A549 (cell line): ENCODE data around the gene HSPB1. TPM values are rescaled to one million over a fixed set of nuclear protein-coding genes. Genes with fewer than 3 reads are reported as not detected.
"Not testable (repeated sequence)": the region's sequence is repeated elsewhere in the genome, so short reads cannot be mapped to it uniquely, and the experiment has no call there.

Experiments
- ATAC-seq, 2 experiments: fragments of 200-7000 bp in 1 of 2; fragments of >200 bp in 1 of 2; cut with Nextera tagmentation in 1 of 2; cut with Tn5 transposase in 1 of 2; 3 replicates each; pipeline versions ENCODE4 v1.8.0 to v1.9.1; 2018 to 2020; ENCODE audit warnings: mild to moderate bottlenecking in 1 of 2, moderate library complexity in 1 of 2
- CTCF ChIA-PET: fragments of 300-600 bp; sonication (Branson Sonifier 250); formaldehyde crosslinking; extraction: SDS; loops from one replicate; lab custom pipeline; 2021; ENCODE audit warnings: antibody characterized with exemption, inconsistent platforms; lab: Yijun Ruan, JAX
- POLR2A ChIA-PET: fragments of 350-600 bp; formaldehyde crosslinking; extraction: SDS; loops from one replicate; lab custom pipeline; 2021; ENCODE audit warnings: antibody characterized with exemption, inconsistent platforms; lab: Yijun Ruan, JAX
- DNase-seq, 2 experiments: peaks; one replicate each; pipeline versions ENCODE4 v3.0.0 to v3.0.0-alpha.2; 2011 to 2016; ENCODE audit warnings: low read depth in 1 of 2, low spot score in 1 of 2
- FAIRE-seq: peaks from 2 replicates; lab custom pipeline; 2011; peaks lifted over from hg19 to GRCh38; lab: Jason Lieb, UNC
- H3K27ac ChIP-seq, 2 experiments: fragments of >200 bp; sonication (Bioruptor Twin); formaldehyde crosslinking; 3 replicates each; pipeline ENCODE4 v1.5.1; 2016 to 2017
- H3K4me1 ChIP-seq: fragments of >200 bp; sonication (Bioruptor Twin); formaldehyde crosslinking; 3 replicates; pipeline ENCODE4 v1.6.1; 2016
- H3K4me2 ChIP-seq: fragments of >200 bp; sonication (Bioruptor Twin); formaldehyde crosslinking; 3 replicates; pipeline ENCODE4 v1.6.1; 2016
- H3K4me3 ChIP-seq: fragments of >200 bp; sonication (Bioruptor Twin); formaldehyde crosslinking; 3 replicates; pipeline ENCODE4 v1.5.1; 2016
- H3K9me3 ChIP-seq: fragments of >200 bp; sonication (Bioruptor Twin); formaldehyde crosslinking; 3 replicates; pipeline ENCODE4 v1.6.1; 2016
- CBX2 ChIP-seq: fragments of 200-600 bp; sonication (generic); IDR thresholded peaks from 2 replicates; pipeline ENCODE4 v1.6.1; 2016; ENCODE audit warnings: low read depth, mild to moderate bottlenecking, borderline replicate concordance
- CHD2 ChIP-seq: fragments of 150-350 bp; IDR thresholded peaks from 2 replicates; pipeline ENCODE4 v1.6.1; 2014; ENCODE audit warnings: low read length; ENCODE audit not compliant: partially characterized antibody
- EHF ChIP-seq: fragments of 250-450 bp; sonication (Bioruptor Pico); IDR thresholded peaks from 2 replicates; pipeline ENCODE4 v1.5.0; 2020; ENCODE audit warnings: mild to moderate bottlenecking
- EHMT2 ChIP-seq: fragments of 200-600 bp; sonication (generic); IDR thresholded peaks from 2 replicates; pipeline ENCODE4 v1.6.1; 2016; ENCODE audit warnings: antibody characterized with exemption, low read depth, mild to moderate bottlenecking, moderate library complexity
- EP300 ChIP-seq, 2 experiments: fragments of >200 bp; sonication (Bioruptor Twin); formaldehyde crosslinking; IDR thresholded peaks; 2 replicates in 1 of 2; 3 replicates in 1 of 2; pipeline ENCODE4 v1.6.1; 2016 to 2017
- FOSB ChIP-seq: fragments of 250-450 bp; sonication (Bioruptor Pico); IDR thresholded peaks from 2 replicates; pipeline ENCODE4 v1.5.0; 2020; ENCODE audit warnings: mild to moderate bottlenecking, moderate library complexity
- FOSL2 ChIP-seq, 2 experiments: fragments of 450-650 bp in 1 of 2; fragments of >200 bp in 1 of 2; sonication (Bioruptor Twin) in 1 of 2; formaldehyde crosslinking; IDR thresholded peaks; 2 replicates each; pipeline versions ENCODE4 v1.5.0 to v1.6.1; 2016 to 2020; ENCODE audit warnings: mild to moderate bottlenecking in 1 of 2, moderate library complexity in 1 of 2
- FOXS1 ChIP-seq: fragments of 250-450 bp; sonication (Bioruptor Pico); IDR thresholded peaks from 2 replicates; pipeline ENCODE4 v1.5.0; 2020; ENCODE audit warnings: mild to moderate bottlenecking, moderate library complexity
- HOXA7 ChIP-seq: fragments of 250-450 bp; sonication (Bioruptor Pico); IDR thresholded peaks from 2 replicates; pipeline ENCODE4 v1.5.0; 2020; ENCODE audit warnings: mild to moderate bottlenecking, moderate library complexity
- HOXB13 ChIP-seq: fragments of 250-450 bp; sonication (Bioruptor Pico); IDR thresholded peaks from 2 replicates; pipeline ENCODE4 v1.5.0; 2020; ENCODE audit warnings: low read depth, mild to moderate bottlenecking, moderate library complexity
- HOXB5 ChIP-seq: fragments of 250-450 bp; sonication (Bioruptor Pico); IDR thresholded peaks from 2 replicates; pipeline ENCODE4 v1.5.0; 2020; ENCODE audit warnings: mild to moderate bottlenecking, moderate library complexity
- KDM1A ChIP-seq: fragments of 200-600 bp; sonication (generic); IDR thresholded peaks from 2 replicates; pipeline ENCODE4 v1.6.1; 2016; ENCODE audit warnings: low read depth, mild to moderate bottlenecking
- KDM5A ChIP-seq: fragments of 200-600 bp; sonication (generic); IDR thresholded peaks from 2 replicates; pipeline ENCODE4 v1.6.1; 2016; ENCODE audit warnings: antibody characterized with exemption, mild to moderate bottlenecking
- MAZ ChIP-seq: fragments of 150-350 bp; IDR thresholded peaks from 2 replicates; pipeline ENCODE4 v1.6.1; 2014; ENCODE audit warnings: antibody characterized with exemption, low read depth, low read length, borderline replicate concordance
- NFE2L2 ChIP-seq: fragments of 150-350 bp; conservative IDR thresholded peaks from 2 replicates; pipeline ENCODE4 v1.6.1; 2014; ENCODE audit warnings: low read length
- POLR2A ChIP-seq: IDR thresholded peaks from 2 replicates; pipeline ENCODE4 v1.6.1; 2012; ENCODE audit warnings: mild to moderate bottlenecking, low read length
- POLR2AphosphoS2 ChIP-seq: conservative IDR thresholded peaks from 2 replicates; pipeline ENCODE4 v1.6.1; 2012; ENCODE audit warnings: low read length, improper control_type of control experiment, inconsistent platforms
- RARB ChIP-seq: fragments of 250-450 bp; sonication (Bioruptor Pico); IDR thresholded peaks from 2 replicates; pipeline ENCODE4 v1.8.0; 2021; ENCODE audit warnings: mild to moderate bottlenecking, moderate library complexity
- RNF2 ChIP-seq: fragments of 200-600 bp; sonication (generic); IDR thresholded peaks from 2 replicates; pipeline ENCODE4 v1.6.1; 2016; ENCODE audit warnings: low read depth, mild to moderate bottlenecking, antibody characterized with exemption, moderate library complexity, borderline replicate concordance
- SREBF2 ChIP-seq: fragments of 450-650 bp; IDR thresholded peaks from 2 replicates; pipeline ENCODE4 v1.6.1; 2014; ENCODE audit warnings: mild to moderate bottlenecking, moderate library complexity
- ZC3H11A ChIP-seq: fragments of 450-650 bp; IDR thresholded peaks from 2 replicates; pipeline ENCODE4 v1.6.1; 2014; ENCODE audit warnings: antibody characterized with exemption, mild to moderate bottlenecking
- WGBS: methylation state at CpG from one replicate; pipeline ENCODE4 v1.1.6; 2017; ENCODE audit errors: missing lambda C conversion rate; 5-methylcytosine and 5-hydroxymethylcytosine counted together
- polyA plus RNA-seq, 4 experiments: library from polyadenylated mRNA; depleted of rRNA in 3 of 4; stranded (reverse); fragments of >200 nt; fragmentation: RNase III in 1 of 4; extraction: RNeasy Plus Mini Kit Qiagen cat#74134 plus additional on column Dnase treatment in 1 of 4; gene quantifications; 2 replicates in 3 of 4; 3 replicates in 1 of 4; pipeline ENCODE4 v1.2.3, GENCODE V29; 2011 to 2017
- TF ChIP-seq, protein P1 (sequence below): fragments of 250-450 bp; sonication (Bioruptor Pico); IDR thresholded peaks from 2 replicates; pipeline ENCODE4 v1.5.0; 2020; ENCODE audit warnings: low read depth, mild to moderate bottlenecking, moderate library complexity
- TF ChIP-seq, protein P2 (sequence below): fragments of >200 bp; sonication (Bioruptor Twin); formaldehyde crosslinking; IDR thresholded peaks from 3 replicates; pipeline ENCODE4 v1.5.1; 2016
- TF ChIP-seq, protein P3 (sequence below): fragments of 250-450 bp; sonication (Bioruptor Pico); IDR thresholded peaks from 2 replicates; pipeline ENCODE4 v1.5.0; 2021; ENCODE audit warnings: mild to moderate bottlenecking, moderate library complexity, borderline replicate concordance

HSPB1 gene
- polyA plus RNA-seq, 2 of the 4 experiments (the other 2 are of a cell fraction), result 209 to 620 TPM

DNA sequence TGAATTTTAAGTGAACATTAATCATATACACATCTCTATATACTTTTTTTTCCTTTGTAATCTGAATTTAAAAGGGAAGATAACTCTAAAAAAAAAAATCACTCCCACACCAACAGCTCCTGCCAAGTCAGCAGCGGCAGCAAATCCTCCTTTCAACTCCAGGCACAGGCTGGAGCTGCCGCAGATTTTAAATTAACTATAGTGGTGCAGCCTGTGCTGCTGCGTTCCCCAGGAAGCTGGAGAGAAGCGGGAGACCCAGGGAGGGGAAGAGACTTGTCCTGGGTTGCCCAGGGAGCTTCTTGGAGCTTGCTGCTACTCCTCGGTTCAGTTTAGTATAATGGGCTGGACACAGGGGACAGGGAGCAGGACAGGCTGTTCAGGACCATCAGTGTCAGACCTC lies 32.6 kb upstream of the HSPB1 start:
- CTCF ChIA-PET, result interaction anchor here (1.0 to 4.6 kb wide), 5 partner anchors 9 to 92 kb away, joined by 3 to 33 read pairs (median 8); partner anchors contain the start of gene HSPB1

DNA sequence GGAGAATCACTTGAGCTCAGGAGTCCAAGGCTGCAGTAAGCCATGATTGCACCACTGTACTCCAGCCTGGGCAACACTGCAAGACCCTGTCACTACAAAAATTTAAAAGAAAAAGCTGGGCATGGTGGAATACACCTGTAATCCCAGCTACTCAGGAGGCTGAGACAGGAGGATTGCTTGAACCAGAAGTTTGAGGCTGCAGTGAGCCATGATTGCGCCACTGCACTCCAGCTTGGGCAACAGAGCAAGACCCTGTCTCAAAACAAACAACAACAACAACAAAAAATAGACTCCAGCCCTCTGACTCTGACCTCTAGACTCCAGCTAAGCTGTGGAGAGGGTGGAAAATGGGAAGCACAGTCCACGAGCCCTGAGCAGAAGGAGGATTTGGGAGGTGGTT lies 31.1 kb upstream of the HSPB1 start:
- POLR2A ChIA-PET, H3K4me3 ChIP-seq, DNase-seq, ATAC-seq, H3K9me3 ChIP-seq, FAIRE-seq, H3K27ac ChIP-seq, H3K4me2 ChIP-seq: not testable (repeated sequence)
- 70% methylated on average over 2 of the region's 2 CpGs for WGBS
- H3K4me1 ChIP-seq, result peaks cover 12% of the 10 kb centered on the region; the same call in 2 of the 3 replicates
- CTCF ChIA-PET, result interaction anchor here (0.8 to 4.6 kb wide), 6 partner anchors 8 to 203 kb away, joined by 3 to 33 read pairs (median 10); no protein-coding TSS in a partner anchor

More for the DNA sequence above, 32.6 kb upstream of the HSPB1 start:
- WGBS, result 47% methylated on average over 5 of the region's 5 CpGs
- Histone ChIP-seq H3K4me3 (no peak overlapping the region), H3K4me1 (peaks cover 12% of the 10 kb centered on the region; the same call in 2 of the 3 replicates), H3K9me3 (no peaks in the 10 kb centered on the region), H3K27ac (0 out of 6 replicates have a peak overlapping the region, but pooled peaks of 1 of the 2 experiments have one; percentile 7), H3K4me2 (no peak overlapping the region)
- peak; percentile 24 to 29; a peak in 3 of 6 replicates for ATAC-seq
- no peak for FAIRE-seq
- TF ChIP-seq, protein P1, sequence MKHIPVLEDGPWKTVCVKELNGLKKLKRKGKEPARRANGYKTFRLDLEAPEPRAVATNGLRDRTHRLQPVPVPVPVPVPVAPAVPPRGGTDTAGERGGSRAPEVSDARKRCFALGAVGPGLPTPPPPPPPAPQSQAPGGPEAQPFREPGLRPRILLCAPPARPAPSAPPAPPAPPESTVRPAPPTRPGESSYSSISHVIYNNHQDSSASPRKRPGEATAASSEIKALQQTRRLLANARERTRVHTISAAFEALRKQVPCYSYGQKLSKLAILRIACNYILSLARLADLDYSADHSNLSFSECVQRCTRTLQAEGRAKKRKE (CRISPR knock-in tag), result no peak
- no peak for TF ChIP-seq FOSL2 (IDR thresholded peaks at IDR 0.05)
- no peak for TF ChIP-seq FOSL2 (CRISPR knock-in tag; IDR thresholded peaks at IDR 0.05)
- no peak for TF ChIP-seq FOXS1 (CRISPR knock-in tag)
- no peak for TF ChIP-seq HOXB13 (CRISPR knock-in tag)
- no peak for TF ChIP-seq HOXB5 (CRISPR knock-in tag)
- no peak for TF ChIP-seq NFE2L2
- TF ChIP-seq, protein P2, sequence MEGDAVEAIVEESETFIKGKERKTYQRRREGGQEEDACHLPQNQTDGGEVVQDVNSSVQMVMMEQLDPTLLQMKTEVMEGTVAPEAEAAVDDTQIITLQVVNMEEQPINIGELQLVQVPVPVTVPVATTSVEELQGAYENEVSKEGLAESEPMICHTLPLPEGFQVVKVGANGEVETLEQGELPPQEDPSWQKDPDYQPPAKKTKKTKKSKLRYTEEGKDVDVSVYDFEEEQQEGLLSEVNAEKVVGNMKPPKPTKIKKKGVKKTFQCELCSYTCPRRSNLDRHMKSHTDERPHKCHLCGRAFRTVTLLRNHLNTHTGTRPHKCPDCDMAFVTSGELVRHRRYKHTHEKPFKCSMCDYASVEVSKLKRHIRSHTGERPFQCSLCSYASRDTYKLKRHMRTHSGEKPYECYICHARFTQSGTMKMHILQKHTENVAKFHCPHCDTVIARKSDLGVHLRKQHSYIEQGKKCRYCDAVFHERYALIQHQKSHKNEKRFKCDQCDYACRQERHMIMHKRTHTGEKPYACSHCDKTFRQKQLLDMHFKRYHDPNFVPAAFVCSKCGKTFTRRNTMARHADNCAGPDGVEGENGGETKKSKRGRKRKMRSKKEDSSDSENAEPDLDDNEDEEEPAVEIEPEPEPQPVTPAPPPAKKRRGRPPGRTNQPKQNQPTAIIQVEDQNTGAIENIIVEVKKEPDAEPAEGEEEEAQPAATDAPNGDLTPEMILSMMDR, result no peak
- TF ChIP-seq KDM1A, result no peak
- no peak for TF ChIP-seq KDM5A
- no peak for DNase-seq
- POLR2A ChIA-PET, result interaction anchor here (0.9 kb wide), 1 partner anchor 10 kb away, joined by 3 read pairs; no protein-coding TSS in a partner anchor

DNA sequence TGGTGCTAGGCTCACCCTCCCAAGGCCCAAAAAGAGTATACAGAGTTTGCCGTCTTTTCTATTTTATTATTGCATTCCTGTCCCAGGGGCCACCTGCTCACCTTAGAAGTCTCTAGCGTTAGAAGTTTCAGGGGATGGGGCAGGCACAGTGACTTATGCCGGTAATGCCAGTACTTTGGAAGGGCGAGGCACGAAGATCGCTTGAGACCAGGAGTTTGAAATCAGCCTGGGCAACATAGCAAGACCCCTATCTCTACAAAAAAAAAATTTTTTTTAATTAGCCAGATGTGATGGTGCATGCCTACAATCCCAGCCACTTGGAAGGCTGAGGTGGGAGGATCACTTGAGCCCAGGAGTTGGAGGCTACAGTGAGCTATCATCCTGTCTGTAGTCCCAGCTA lies 30.3 kb upstream of the HSPB1 start:
- no peak overlapping the region for H3K4me2 ChIP-seq
- ChIA-PET CTCF (interaction anchor here (2.4 to 4.6 kb wide), 3 partner anchors 11 to 94 kb away, joined by 10 to 33 read pairs (median 33); no protein-coding TSS in a partner anchor), POLR2A (no interaction called here)
- WGBS, result 93% methylated on average over 6 of the region's 6 CpGs
- FAIRE-seq, result no peak
- peaks cover 12% of the 10 kb centered on the region; the same call in 2 of the 3 replicates for H3K4me1 ChIP-seq
- ATAC-seq, result no peak
- no peak for TF ChIP-seq POLR2AphosphoS2
- TF ChIP-seq, protein P2, result no peak
- no peak for TF ChIP-seq RARB
- TF ChIP-seq CHD2, result no peak
- no peak for TF ChIP-seq RNF2
- no peak for TF ChIP-seq ZC3H11A
- TF ChIP-seq CBX2, result no peak
- TF ChIP-seq POLR2A, result no peak
- no peak for TF ChIP-seq EHMT2
- no peak for TF ChIP-seq HOXA7
- no peak for TF ChIP-seq NFE2L2
- TF ChIP-seq MAZ, result no peak
- no peak for TF ChIP-seq SREBF2
- no peak for TF ChIP-seq EP300 (IDR thresholded peaks at IDR 0.05)
- no peak for TF ChIP-seq HOXB5 (CRISPR knock-in tag)
- TF ChIP-seq EHF (CRISPR knock-in tag), result no peak
- no peak for TF ChIP-seq FOSB (CRISPR knock-in tag)
- no peak for TF ChIP-seq HOXB13 (CRISPR knock-in tag)
- TF ChIP-seq KDM1A, result no peak
- TF ChIP-seq, protein P3, sequence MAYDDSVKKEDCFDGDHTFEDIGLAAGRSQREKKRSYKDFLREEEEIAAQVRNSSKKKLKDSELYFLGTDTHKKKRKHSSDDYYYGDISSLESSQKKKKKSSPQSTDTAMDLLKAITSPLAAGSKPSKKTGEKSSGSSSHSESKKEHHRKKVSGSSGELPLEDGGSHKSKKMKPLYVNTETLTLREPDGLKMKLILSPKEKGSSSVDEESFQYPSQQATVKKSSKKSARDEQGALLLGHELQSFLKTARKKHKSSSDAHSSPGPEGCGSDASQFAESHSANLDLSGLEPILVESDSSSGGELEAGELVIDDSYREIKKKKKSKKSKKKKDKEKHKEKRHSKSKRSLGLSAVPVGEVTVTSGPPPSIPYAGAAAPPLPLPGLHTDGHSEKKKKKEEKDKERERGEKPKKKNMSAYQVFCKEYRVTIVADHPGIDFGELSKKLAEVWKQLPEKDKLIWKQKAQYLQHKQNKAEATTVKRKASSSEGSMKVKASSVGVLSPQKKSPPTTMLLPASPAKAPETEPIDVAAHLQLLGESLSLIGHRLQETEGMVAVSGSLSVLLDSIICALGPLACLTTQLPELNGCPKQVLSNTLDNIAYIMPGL, result no peak
- no peak overlapping the region for H3K27ac ChIP-seq
- H3K9me3 ChIP-seq, result no peaks in the 10 kb centered on the region
- no peak overlapping the region for H3K4me3 ChIP-seq
- DNase-seq, result no peak
